ENCODE data around the gene ASPSCR1.
"Not testable (repeated sequence)": the region's sequence is repeated elsewhere in the genome, so short reads cannot be mapped to it uniquely, and the experiment has no call there.

ASPSCR1 gene

GRCh38 chr17:81941484-81942166, 35.8 kb upstream of the ASPSCR1 start:
- no peak for DNase-seq (ENCODE audit: low spot score)

GRCh38 chr17:81942167-81942553, 35.3 kb upstream of the ASPSCR1 start:
- no peak for DNase-seq (ENCODE audit: low spot score)

GRCh38 chr17:81944858-81945257, 32.6 kb upstream of the ASPSCR1 start:
- DNase-seq (ENCODE audit: low spot score) = no peak

GRCh38 chr17:81947189-81947588, 30.2 kb upstream of the ASPSCR1 start, which contains the start of gene MYADML2:
TSS of gene MYADML2 (minus strand) at chr17:81947233. CDS start at chr17:81941741, 5,492 bp downstream.
- no peak for DNase-seq (ENCODE audit: low spot score)

- DNase-seq (ENCODE audit: low spot score) = no peak
These were observed 28.6 kb upstream of the ASPSCR1 start for GRCh38 chr17:81948635-81949378.

GRCh38 chr17:81950501-81950900, 26.9 kb upstream of the ASPSCR1 start:
- no peak for DNase-seq (ENCODE audit: low spot score)

GRCh38 chr17:81951785-81952684, 25.4 kb upstream of the ASPSCR1 start:
- DNase-seq (ENCODE audit: low spot score) = no peak

GRCh38 chr17:81952792-81953228, 24.6 kb upstream of the ASPSCR1 start:
- no peak for DNase-seq (ENCODE audit: low spot score)

GRCh38 chr17:81953443-81953842, 24.0 kb upstream of the ASPSCR1 start:
- DNase-seq (ENCODE audit: low spot score) = not testable (repeated sequence)

GRCh38 chr17:81954131-81955057, 23.0 kb upstream of the ASPSCR1 start:
- DNase-seq (ENCODE audit: low spot score) = no peak

GRCh38 chr17:81955058-81955681, 22.3 kb upstream of the ASPSCR1 start:
- no peak for DNase-seq (ENCODE audit: low spot score)

GRCh38 chr17:81955756-81956544, 21.5 kb upstream of the ASPSCR1 start:
- DNase-seq (ENCODE audit: low spot score) = no peak

GRCh38 chr17:81956607-81957589, 20.5 kb upstream of the ASPSCR1 start:
- peak; percentile 52 for DNase-seq (ENCODE audit: low spot score)

- DNase-seq (ENCODE audit: low spot score) = no peak
These were observed 19.6 kb upstream of the ASPSCR1 start for GRCh38 chr17:81957691-81958432.

- DNase-seq (ENCODE audit: low spot score) = no peak
These were observed 18.6 kb upstream of the ASPSCR1 start for GRCh38 chr17:81958633-81959342.

GRCh38 chr17:81959362-81960129, 17.9 kb upstream of the ASPSCR1 start:
- DNase-seq (ENCODE audit: low spot score) = no peak
